Nephron (organoid): ENCODE results near the gene RBM45.

ENCODE experiments used
- H3K27ac Mint-ChIP-seq, 3 experiments: 2 replicates each; pipeline ENCODE4 v1.8.0; 2020; ENCODE audit warnings: mixed read lengths in 3 of 3, mild to moderate bottlenecking in 2 of 3, moderate library complexity in 1 of 3
- H3K27me3 Mint-ChIP-seq: 2 replicates; pipeline ENCODE4 v1.8.0; 2021; ENCODE audit warnings: low read depth, mild to moderate bottlenecking, moderate library complexity, mixed read lengths
- H3K36me3 Mint-ChIP-seq: 2 replicates; pipeline ENCODE4 v1.8.0; 2020; ENCODE audit warnings: low read depth, mixed read lengths
- H3K4me1 Mint-ChIP-seq: 2 replicates; pipeline ENCODE4 v1.8.0; 2020; ENCODE audit warnings: mixed read lengths
- H3K4me3 Mint-ChIP-seq, 3 experiments: 2 replicates each; pipeline ENCODE4 v1.8.0; 2020; ENCODE audit warnings: mild to moderate bottlenecking in 3 of 3, mixed read lengths in 3 of 3, moderate library complexity in 2 of 3
- H3K9me3 Mint-ChIP-seq: 2 replicates; pipeline ENCODE4 v1.8.0; 2020; ENCODE audit warnings: mixed read lengths
- CTCF ChIP-seq, 3 experiments: fragments of 200-600 bp; sonication (generic); IDR thresholded peaks; one replicate each; pipeline ENCODE4 v1.5.0; 2021; ENCODE audit warnings: antibody characterized with exemption in 3 of 3; ENCODE audit not compliant: unreplicated experiment in 3 of 3

The RBM45 gene

GRCh38 chr2:178111743-178112142 lies 494 bp upstream of the RBM45 start:
- peak overlapping the region; percentile 94 to 99 (median 96) for H3K4me3 Mint-ChIP-seq
- H3K4me1 Mint-ChIP-seq = peaks cover 10% of the 10 kb centered on the region
- H3K27me3 Mint-ChIP-seq = peaks cover 4% of the 10 kb centered on the region
- H3K9me3 Mint-ChIP-seq = no peaks in the 10 kb centered on the region
- peak overlapping the region in 2 of 3 experiments; percentile 43 to 76 for H3K27ac Mint-ChIP-seq
- no peaks in the 10 kb centered on the region for H3K36me3 Mint-ChIP-seq
- TF ChIP-seq CTCF (IDR thresholded peaks at IDR 0.05; ENCODE audit: unreplicated experiment in 3 of 3) = no peak

DNA sequence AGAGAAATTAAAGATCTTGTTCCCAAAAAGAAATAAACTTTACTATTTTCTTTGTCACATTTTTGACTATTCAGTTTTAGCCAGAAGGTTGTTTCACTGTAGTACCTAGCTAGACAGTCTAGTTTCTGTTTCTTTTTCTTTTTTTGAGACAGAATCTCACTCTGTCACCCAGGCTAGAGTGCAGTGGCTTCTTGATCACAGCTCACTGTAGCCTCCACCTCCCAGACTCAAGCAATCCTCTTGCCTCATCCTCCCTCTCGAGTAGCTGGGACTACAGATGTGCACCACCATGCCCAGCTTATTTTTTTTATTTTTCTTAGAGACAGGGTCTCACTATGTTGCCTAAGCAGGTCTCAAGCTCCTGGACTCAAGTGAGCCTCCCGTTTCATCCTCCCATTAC lies 2.2 kb downstream of the RBM45 start:
- Mint-ChIP-seq H3K27me3 (peaks cover 4% of the 10 kb centered on the region), H3K36me3 (peaks cover 4% of the 10 kb centered on the region), H3K4me1 (peaks cover 15% of the 10 kb centered on the region), H3K4me3 (peak overlapping the region; percentile 58 to 94 (median 76)), H3K9me3 (no peaks in the 10 kb centered on the region), H3K27ac (no peak overlapping the region)
- no peak for TF ChIP-seq CTCF (IDR thresholded peaks at IDR 0.05; ENCODE audit: unreplicated experiment in 3 of 3)

- no peak for TF ChIP-seq CTCF (IDR thresholded peaks at IDR 0.05; ENCODE audit: unreplicated experiment in 3 of 3)
- Mint-ChIP-seq H3K27ac (no peak overlapping the region), H3K27me3 (peaks cover 4% of the 10 kb centered on the region), H3K9me3 (no peaks in the 10 kb centered on the region), H3K4me3 (peak overlapping the region; percentile 1 to 66 (median 57)), H3K4me1 (peaks cover 15% of the 10 kb centered on the region), H3K36me3 (peaks cover 4% of the 10 kb centered on the region)
These were observed 3.0 kb downstream of the RBM45 start for GRCh38 chr2:178115271-178115670.

DNA sequence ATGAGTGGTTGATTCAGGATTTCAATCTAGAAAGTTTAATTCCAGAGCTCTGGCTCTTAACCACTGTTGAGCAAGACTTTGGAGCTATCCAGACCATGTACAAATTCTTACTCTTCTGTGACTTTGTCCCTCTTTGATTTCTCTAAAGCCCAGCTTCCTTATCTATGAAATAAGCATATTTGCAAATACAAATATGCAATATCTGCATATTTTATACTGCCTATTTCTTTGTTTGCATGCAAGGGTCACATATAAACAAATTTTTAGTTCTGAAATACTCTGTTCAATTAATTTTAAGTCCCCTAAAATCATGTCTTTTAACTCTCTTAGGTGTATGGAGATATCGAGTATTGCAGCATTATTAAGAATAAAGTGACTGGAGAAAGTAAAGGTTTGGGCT lies 5.5 kb downstream of the RBM45 start:
- H3K4me1 Mint-ChIP-seq = peaks cover 15% of the 10 kb centered on the region
- peaks cover 15% of the 10 kb centered on the region for H3K36me3 Mint-ChIP-seq
- H3K27ac Mint-ChIP-seq = no peak overlapping the region
- no peak for TF ChIP-seq CTCF (IDR thresholded peaks at IDR 0.05; ENCODE audit: unreplicated experiment in 3 of 3)
- H3K9me3 Mint-ChIP-seq = no peaks in the 10 kb centered on the region
- no peaks in the 10 kb centered on the region for H3K27me3 Mint-ChIP-seq
- H3K4me3 Mint-ChIP-seq = no peak overlapping the region

GRCh38 chr2:178119179-178119922 lies 7.1 kb downstream of the RBM45 start:
- TF ChIP-seq CTCF (IDR thresholded peaks at IDR 0.05; ENCODE audit: unreplicated experiment in 3 of 3) = no peak
- H3K27me3 Mint-ChIP-seq = no peaks in the 10 kb centered on the region
- no peaks in the 10 kb centered on the region for H3K9me3 Mint-ChIP-seq
- H3K36me3 Mint-ChIP-seq = peaks cover 24% of the 10 kb centered on the region
- no peak overlapping the region for H3K4me3 Mint-ChIP-seq
- H3K4me1 Mint-ChIP-seq = peaks cover 5% of the 10 kb centered on the region
- H3K27ac Mint-ChIP-seq = no peak overlapping the region

DNA sequence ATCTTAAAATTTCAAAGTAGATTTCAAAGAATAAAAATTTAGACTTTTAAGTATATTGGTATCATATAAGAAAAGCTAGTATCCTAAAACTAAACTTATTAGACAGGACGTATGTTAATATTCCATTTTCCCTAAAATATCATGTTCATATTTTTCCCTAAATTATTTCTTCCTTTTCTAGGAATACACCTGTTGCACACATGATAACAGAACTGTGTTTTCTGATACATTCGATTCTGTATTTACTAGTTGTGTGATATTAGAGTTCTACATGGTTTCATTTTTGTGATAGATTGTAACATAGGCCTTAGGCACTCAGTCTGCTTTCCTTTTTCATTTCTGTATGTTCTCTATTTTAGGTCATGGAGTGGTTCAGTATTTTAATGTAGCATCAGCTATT lies 10.9 kb downstream of the RBM45 start:
- H3K27me3 Mint-ChIP-seq = no peaks in the 10 kb centered on the region
- H3K4me1 Mint-ChIP-seq = peaks cover 5% of the 10 kb centered on the region
- H3K27ac Mint-ChIP-seq = no peak overlapping the region
- H3K4me3 Mint-ChIP-seq = no peak overlapping the region
- H3K36me3 Mint-ChIP-seq = peaks cover 39% of the 10 kb centered on the region
- no peak for TF ChIP-seq CTCF (IDR thresholded peaks at IDR 0.05; ENCODE audit: unreplicated experiment in 3 of 3)
- H3K9me3 Mint-ChIP-seq = no peaks in the 10 kb centered on the region
